ENCODE measurements around the gene TGFA. TPM values are rescaled to one million over a fixed set of nuclear protein-coding genes. Genes with fewer than 3 reads are reported as not detected.

Gene TGFA
- total RNA-seq, 2 experiments from 2014 or later: 0.25 to 0.38 TPM

DNA sequence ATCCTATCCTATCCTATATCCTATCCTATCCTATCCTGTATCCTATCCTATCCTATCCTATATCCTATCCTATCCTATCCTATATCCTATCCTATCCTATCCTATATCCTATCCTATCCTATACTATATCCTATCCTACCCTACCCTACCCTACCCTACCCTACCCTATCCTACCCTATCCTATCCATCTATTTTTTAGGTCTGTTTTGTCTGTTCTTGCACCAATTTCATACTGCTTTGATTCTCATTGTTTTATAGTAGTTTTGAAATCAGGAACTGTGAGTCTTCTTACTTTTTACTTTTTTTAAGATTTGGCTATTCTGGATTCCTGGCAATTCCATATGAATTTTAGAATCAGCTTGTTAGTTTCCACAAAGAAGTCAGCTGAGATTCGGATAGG is 118.5 kb downstream of the TGFA start:
- POLR2A ChIA-PET: interaction anchor here (0.6 kb wide), 1 partner anchor 58 kb away, joined by 4 read pairs; no protein-coding TSS in a partner anchor
- Mint-ChIP-seq H3K36me3 (ENCODE audit: low read depth) (peaks cover 2% of the 10 kb centered on the region), H3K9me3 (no peaks in the 10 kb centered on the region), H3K4me3 (no peak overlapping the region), H3K4me1 (ENCODE audit: low read depth) (peaks cover 9% of the 10 kb centered on the region), H3K27me3 (no peaks in the 10 kb centered on the region), H3K27ac (no peak overlapping the region)
- intact Hi-C loops (cut with micrococcal nuclease): no loop called here
- TF ChIP-seq, protein P1, sequence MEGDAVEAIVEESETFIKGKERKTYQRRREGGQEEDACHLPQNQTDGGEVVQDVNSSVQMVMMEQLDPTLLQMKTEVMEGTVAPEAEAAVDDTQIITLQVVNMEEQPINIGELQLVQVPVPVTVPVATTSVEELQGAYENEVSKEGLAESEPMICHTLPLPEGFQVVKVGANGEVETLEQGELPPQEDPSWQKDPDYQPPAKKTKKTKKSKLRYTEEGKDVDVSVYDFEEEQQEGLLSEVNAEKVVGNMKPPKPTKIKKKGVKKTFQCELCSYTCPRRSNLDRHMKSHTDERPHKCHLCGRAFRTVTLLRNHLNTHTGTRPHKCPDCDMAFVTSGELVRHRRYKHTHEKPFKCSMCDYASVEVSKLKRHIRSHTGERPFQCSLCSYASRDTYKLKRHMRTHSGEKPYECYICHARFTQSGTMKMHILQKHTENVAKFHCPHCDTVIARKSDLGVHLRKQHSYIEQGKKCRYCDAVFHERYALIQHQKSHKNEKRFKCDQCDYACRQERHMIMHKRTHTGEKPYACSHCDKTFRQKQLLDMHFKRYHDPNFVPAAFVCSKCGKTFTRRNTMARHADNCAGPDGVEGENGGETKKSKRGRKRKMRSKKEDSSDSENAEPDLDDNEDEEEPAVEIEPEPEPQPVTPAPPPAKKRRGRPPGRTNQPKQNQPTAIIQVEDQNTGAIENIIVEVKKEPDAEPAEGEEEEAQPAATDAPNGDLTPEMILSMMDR (IDR thresholded peaks at IDR 0.05): no peak
- ATAC-seq (no peak), DNase-seq (no peak)
- CTCF ChIA-PET: no interaction called here

DNA sequence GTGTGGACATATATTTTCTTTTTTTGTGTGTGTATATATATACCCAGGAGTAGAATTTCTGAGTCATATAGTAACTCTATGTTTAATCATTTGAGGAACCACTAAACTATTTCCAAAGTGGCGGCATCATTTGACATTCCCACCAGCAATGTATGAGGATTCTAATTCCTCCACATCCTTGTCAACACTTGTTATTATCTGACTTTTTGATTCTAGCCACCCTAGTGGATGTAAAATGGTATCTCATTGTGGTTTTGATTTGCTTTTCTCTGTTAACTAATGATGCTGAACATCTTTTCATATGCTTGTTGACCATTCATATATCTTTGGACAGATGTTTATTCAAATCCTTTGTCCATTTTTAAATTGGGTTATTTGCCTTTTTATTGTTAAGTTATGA is 120.3 kb downstream of the TGFA start:
- no peak overlapping the region for H3K27ac Mint-ChIP-seq
- intact Hi-C loops (cut with micrococcal nuclease): no loop called here
- H3K4me1 Mint-ChIP-seq (ENCODE audit: low read depth): no peaks in the 10 kb centered on the region
- ATAC-seq: no peak
- no peaks in the 10 kb centered on the region for H3K27me3 Mint-ChIP-seq
- POLR2A ChIA-PET: no interaction called here
- TF ChIP-seq, protein P1 (IDR thresholded peaks at IDR 0.05): no peak
- H3K4me3 Mint-ChIP-seq: no peak overlapping the region
- CTCF ChIA-PET: no interaction called here
- no peaks in the 10 kb centered on the region for H3K36me3 Mint-ChIP-seq (ENCODE audit: low read depth)
- no peak for DNase-seq
- H3K9me3 Mint-ChIP-seq: no peaks in the 10 kb centered on the region

DNA sequence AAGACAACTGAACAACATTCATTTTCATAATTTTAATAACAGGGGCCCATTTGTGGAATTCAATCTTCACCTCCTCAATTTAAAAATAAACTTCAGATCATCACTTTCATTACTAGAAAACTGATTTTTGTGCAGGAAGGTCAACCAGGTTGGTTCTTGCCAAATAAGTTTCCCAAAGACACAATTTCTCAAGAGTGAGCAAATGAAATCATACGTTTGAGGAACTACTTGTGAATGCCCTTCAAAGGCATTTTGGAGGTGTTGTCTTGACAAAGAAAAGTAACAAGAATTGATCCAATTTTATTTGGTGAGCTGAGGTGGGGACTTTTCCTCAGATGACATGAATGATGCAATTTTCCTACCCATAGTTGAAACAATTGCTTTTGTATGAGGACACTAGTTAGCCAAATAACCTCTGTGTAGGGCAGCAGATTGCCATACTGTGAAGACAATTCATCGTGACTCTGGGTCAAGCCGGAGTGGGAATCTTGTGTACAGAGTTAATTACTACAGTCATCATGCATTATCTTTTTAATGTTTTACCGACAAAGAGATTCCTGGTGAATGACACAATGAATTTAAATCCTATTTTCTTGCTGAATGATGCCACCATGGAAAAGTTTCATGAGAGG is 121.8 kb downstream of the TGFA start:
- TF ChIP-seq, protein P1 (IDR thresholded peaks at IDR 0.05): no peak
- intact Hi-C loops (cut with micrococcal nuclease): no loop called here
- no peaks in the 10 kb centered on the region for H3K9me3 Mint-ChIP-seq
- H3K27me3 Mint-ChIP-seq: no peaks in the 10 kb centered on the region
- DNase-seq (no peak), ATAC-seq (no peak)
- H3K27ac Mint-ChIP-seq: no peak overlapping the region
- ChIA-PET POLR2A (no interaction called here), CTCF (no interaction called here)
- no peak overlapping the region for H3K4me3 Mint-ChIP-seq
- H3K4me1 Mint-ChIP-seq (ENCODE audit: low read depth): no peaks in the 10 kb centered on the region
- no peaks in the 10 kb centered on the region for H3K36me3 Mint-ChIP-seq (ENCODE audit: low read depth)

DNA sequence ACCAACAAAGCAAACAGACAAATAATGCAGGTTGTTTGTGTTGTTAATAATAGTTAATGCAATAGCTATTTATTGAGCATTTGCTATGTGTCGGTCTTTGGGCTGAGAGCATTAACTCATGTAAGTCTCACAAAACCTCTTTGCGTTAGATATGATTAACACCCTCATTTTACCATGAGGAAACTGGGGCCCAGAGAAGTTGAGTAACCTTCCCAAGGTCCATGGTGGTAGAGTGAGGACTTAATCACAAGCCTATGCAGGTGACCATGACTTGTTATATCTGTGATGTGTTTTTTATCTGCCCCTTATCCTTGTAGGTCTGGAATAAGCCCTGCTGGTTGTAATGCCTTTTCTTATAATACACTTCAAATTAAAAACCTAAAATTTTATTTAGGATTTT is 127.3 kb downstream of the TGFA start:
- H3K9me3 Mint-ChIP-seq: no peaks in the 10 kb centered on the region
- TF ChIP-seq, protein P1 (IDR thresholded peaks at IDR 0.05): no peak
- no peak for DNase-seq
- intact Hi-C loops (cut with micrococcal nuclease): no loop called here
- ChIA-PET CTCF (no interaction called here), POLR2A (interaction anchor here (0.7 kb wide), 1 partner anchor 149 kb away, joined by 3 read pairs; no protein-coding TSS in a partner anchor)
- no peaks in the 10 kb centered on the region for H3K27me3 Mint-ChIP-seq
- no peak for ATAC-seq
- no peak overlapping the region for H3K27ac Mint-ChIP-seq
- H3K36me3 Mint-ChIP-seq (ENCODE audit: low read depth): no peaks in the 10 kb centered on the region
- no peaks in the 10 kb centered on the region for H3K4me1 Mint-ChIP-seq (ENCODE audit: low read depth)
- H3K4me3 Mint-ChIP-seq: no peak overlapping the region

DNA sequence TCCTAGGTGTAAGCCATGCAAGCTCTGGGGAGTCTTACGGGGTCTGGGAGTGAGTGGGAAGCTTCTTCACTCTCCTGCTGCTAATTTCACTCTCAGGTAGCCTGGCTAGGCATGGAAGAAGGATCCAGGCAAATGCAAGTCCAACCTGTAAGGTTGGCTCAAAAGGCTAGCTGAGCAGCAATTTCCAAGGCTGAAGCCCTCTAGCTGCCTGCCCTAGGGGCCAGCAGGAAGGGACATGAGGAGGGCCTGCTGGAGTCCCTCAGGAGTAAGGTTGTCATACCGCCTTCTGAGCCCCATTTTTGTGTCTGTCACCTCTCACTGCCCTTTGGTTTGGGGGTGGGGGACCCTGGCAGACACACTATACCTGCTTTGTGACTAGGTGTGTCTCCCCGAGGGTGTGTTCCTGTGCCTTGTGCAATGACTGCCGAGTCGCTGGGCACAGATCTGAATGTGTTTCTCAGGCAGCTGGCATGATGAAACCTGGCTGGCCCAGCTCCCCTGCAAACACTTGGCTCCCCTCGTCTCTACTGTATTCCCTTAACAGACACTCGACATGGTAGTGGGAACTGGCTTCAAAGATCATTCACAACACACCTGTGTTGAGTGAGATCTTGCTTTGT is 127.8 kb downstream of the TGFA start:
- Mint-ChIP-seq H3K9me3 (no peaks in the 10 kb centered on the region), H3K27ac (no peak overlapping the region), H3K4me3 (no peak overlapping the region), H3K27me3 (no peaks in the 10 kb centered on the region), H3K4me1 (ENCODE audit: low read depth) (no peaks in the 10 kb centered on the region), H3K36me3 (ENCODE audit: low read depth) (no peaks in the 10 kb centered on the region)
- ChIA-PET POLR2A (no interaction called here), CTCF (no interaction called here)
- intact Hi-C loops (cut with micrococcal nuclease): no loop called here
- no peak for ATAC-seq
- TF ChIP-seq, protein P1 (IDR thresholded peaks at IDR 0.05): no peak
- DNase-seq: no peak
